Erythroblast (primary cell): ENCODE measurements around the gene ACKR3.

Source experiments
- GATA1 ChIP-seq: IDR thresholded peaks from 2 replicates; pipeline ENCODE4 v1.6.1; 2011; ENCODE audit warnings: low read depth, mild to moderate bottlenecking, control low read depth, low read length, moderate library complexity
- POLR2A ChIP-seq: IDR thresholded peaks from 2 replicates; pipeline ENCODE4 v1.6.1; 2011; ENCODE audit warnings: mild to moderate bottlenecking, low read length

- TF ChIP-seq POLR2A (no peak), GATA1 (no peak)
These were observed 40.0 kb upstream of the ACKR3 start for GRCh38 chr2:236529606-236530005.
